Osteocyte (in vitro differentiated cells): ENCODE measurements around the gene MICA. TPM values are rescaled to one million over a fixed set of nuclear protein-coding genes. Genes with fewer than 3 reads are reported as not detected.
A peak's percentile ranks its signal among the peaks of the same experiment; 100 is the strongest.

Experiments used
- DNase-seq: peaks from one replicate; pipeline ENCODE4 v3.0.0; 2021; ENCODE audit warnings: mixed read lengths; ENCODE audit not compliant: unreplicated experiment; ENCODE audit errors: extremely low spot score
- H3K27ac Mint-ChIP-seq: one replicate; pipeline ENCODE4 v1.8.0; 2021; ENCODE audit warnings: mild to moderate bottlenecking, mixed read lengths; ENCODE audit not compliant: unreplicated experiment
- H3K27me3 Mint-ChIP-seq: one replicate; pipeline ENCODE4 v1.8.0; 2021; ENCODE audit warnings: mixed read lengths; ENCODE audit not compliant: unreplicated experiment
- H3K36me3 Mint-ChIP-seq: one replicate; pipeline ENCODE4 v1.8.0; 2021; ENCODE audit warnings: mixed read lengths; ENCODE audit not compliant: unreplicated experiment
- H3K4me1 Mint-ChIP-seq: one replicate; pipeline ENCODE4 v1.8.0; 2021; ENCODE audit warnings: mixed read lengths; ENCODE audit not compliant: unreplicated experiment
- H3K4me3 Mint-ChIP-seq: one replicate; pipeline ENCODE4 v1.8.0; 2021; ENCODE audit warnings: mild to moderate bottlenecking, moderate library complexity, mixed read lengths; ENCODE audit not compliant: unreplicated experiment
- H3K9me3 Mint-ChIP-seq: one replicate; pipeline ENCODE4 v1.8.0; 2021; ENCODE audit warnings: mixed read lengths; ENCODE audit not compliant: unreplicated experiment
- CTCF ChIP-seq: fragments of 200-600 bp; sonication (generic); IDR thresholded peaks from 2 replicates; pipeline ENCODE4 v1.5.0; 2021; ENCODE audit warnings: antibody characterized with exemption, mild to moderate bottlenecking, moderate library complexity
- total RNA-seq: library from RNA; stranded (reverse); gene quantifications from 2 replicates; pipeline ENCODE4 v1.2.1, GENCODE V29; 2021

MICA gene
- total RNA-seq, 1 donor from 2014 or later: 33.0 TPM

GRCh38 chr6:31362751-31363150 is 40.6 kb upstream of the MICA start:
- DNase-seq: no peak
- Mint-ChIP-seq H3K27ac (no peak overlapping the region), H3K27me3 (peaks cover 89% of the 10 kb centered on the region), H3K4me1 (peaks cover 10% of the 10 kb centered on the region), H3K9me3 (no peaks in the 10 kb centered on the region), H3K4me3 (no peak overlapping the region), H3K36me3 (peaks cover 4% of the 10 kb centered on the region)
- no peak for TF ChIP-seq CTCF

GRCh38 chr6:31363811-31364210 is 39.6 kb upstream of the MICA start:
- peaks cover 89% of the 10 kb centered on the region for H3K27me3 Mint-ChIP-seq
- H3K27ac Mint-ChIP-seq: no peak overlapping the region
- H3K9me3 Mint-ChIP-seq: no peaks in the 10 kb centered on the region
- no peak overlapping the region for H3K4me3 Mint-ChIP-seq
- DNase-seq: no peak
- peaks cover 7% of the 10 kb centered on the region for H3K4me1 Mint-ChIP-seq
- peaks cover 4% of the 10 kb centered on the region for H3K36me3 Mint-ChIP-seq
- no peak for TF ChIP-seq CTCF

GRCh38 chr6:31365864-31366263 is 37.5 kb upstream of the MICA start:
- no peak for TF ChIP-seq CTCF
- peaks cover 90% of the 10 kb centered on the region for H3K27me3 Mint-ChIP-seq
- H3K9me3 Mint-ChIP-seq: no peaks in the 10 kb centered on the region
- H3K36me3 Mint-ChIP-seq: peaks cover 4% of the 10 kb centered on the region
- no peak overlapping the region for H3K27ac Mint-ChIP-seq
- DNase-seq: no peak
- peaks cover 7% of the 10 kb centered on the region for H3K4me1 Mint-ChIP-seq
- H3K4me3 Mint-ChIP-seq: no peak overlapping the region

- DNase-seq: peak; percentile 95
Observed at GRCh38 chr6:31366693-31367470, 36.5 kb upstream of the MICA start.

More at GRCh38 chr6:31366693-31367470, 36.5 kb upstream of the MICA start:
- peaks cover 3% of the 10 kb centered on the region for H3K36me3 Mint-ChIP-seq
- no peak overlapping the region for H3K27ac Mint-ChIP-seq
- H3K9me3 Mint-ChIP-seq: peaks cover 2% of the 10 kb centered on the region
- peaks cover 86% of the 10 kb centered on the region for H3K27me3 Mint-ChIP-seq
- TF ChIP-seq CTCF: peak; percentile 90
- H3K4me1 Mint-ChIP-seq: peaks cover 7% of the 10 kb centered on the region
- H3K4me3 Mint-ChIP-seq: no peak overlapping the region
